Measurements from ENCODE around the gene TCTA.
"Not testable (repeated sequence)": the region's sequence is repeated elsewhere in the genome, so short reads cannot be mapped to it uniquely, and the experiment has no call there.

Gene TCTA, protein sequence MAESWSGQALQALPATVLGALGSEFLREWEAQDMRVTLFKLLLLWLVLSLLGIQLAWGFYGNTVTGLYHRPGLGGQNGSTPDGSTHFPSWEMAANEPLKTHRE

DNA sequence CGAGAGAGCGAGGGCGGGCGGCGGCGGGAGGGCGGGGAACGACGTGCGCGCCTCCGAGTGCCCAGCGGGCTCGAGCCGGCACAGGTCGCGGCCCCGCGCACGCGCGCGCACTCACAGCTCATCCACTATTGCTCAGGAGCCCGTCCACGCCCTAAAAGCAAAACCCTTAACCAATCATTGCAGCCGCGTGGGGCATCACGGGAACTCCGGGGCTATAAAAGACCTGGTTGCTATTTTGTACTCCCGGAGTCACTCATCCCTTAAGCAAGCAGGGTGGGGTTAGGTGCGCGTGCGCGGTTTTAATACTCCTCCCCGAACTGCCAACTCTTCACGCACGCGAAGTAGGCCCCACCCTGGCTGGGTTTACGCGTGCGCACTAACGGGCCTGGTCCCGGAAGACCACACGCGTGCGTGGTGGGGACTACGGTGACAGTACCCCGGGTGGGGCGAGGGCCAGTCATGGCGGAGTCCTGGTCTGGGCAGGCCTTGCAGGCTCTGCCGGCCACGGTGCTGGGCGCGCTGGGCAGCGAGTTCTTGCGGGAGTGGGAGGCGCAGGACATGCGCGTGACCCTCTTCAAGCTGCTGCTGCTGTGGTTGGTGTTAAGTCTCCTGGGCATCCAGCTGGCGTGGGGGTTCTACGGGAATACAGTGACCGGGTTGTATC is at the start of gene TCTA, which contains the start of gene RHOA:
TSS of gene TCTA (plus strand) at position 456 of the 664 bp plus-strand sequence. CDS start at position 460, 4 bp downstream.
TSS of gene RHOA (minus strand) at position 9 of the 664 bp plus-strand sequence. CDS start 36,387 bp downstream, outside the sequence.
- peak; percentile 99 for DNase-seq

DNA sequence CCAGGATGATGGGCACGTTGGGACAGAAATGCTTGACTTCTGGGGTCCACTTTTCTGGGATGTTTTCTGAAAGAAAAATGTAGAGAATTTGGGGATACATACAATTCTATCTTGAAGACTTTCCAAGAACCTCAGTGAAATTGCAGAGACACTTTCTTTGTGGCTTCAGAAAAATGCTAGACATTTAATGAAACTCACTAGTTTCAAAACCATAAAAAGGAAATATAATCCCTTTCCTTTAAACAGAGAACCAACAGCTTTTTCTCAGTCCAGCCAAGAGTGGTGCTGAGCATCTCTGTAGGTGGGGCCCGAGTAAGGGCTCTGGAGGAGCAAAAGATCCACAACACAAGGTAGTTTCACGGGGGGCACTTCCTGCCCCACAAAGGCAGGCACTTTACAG is 49.7 kb upstream of the TCTA start:
- no peak for DNase-seq

DNA sequence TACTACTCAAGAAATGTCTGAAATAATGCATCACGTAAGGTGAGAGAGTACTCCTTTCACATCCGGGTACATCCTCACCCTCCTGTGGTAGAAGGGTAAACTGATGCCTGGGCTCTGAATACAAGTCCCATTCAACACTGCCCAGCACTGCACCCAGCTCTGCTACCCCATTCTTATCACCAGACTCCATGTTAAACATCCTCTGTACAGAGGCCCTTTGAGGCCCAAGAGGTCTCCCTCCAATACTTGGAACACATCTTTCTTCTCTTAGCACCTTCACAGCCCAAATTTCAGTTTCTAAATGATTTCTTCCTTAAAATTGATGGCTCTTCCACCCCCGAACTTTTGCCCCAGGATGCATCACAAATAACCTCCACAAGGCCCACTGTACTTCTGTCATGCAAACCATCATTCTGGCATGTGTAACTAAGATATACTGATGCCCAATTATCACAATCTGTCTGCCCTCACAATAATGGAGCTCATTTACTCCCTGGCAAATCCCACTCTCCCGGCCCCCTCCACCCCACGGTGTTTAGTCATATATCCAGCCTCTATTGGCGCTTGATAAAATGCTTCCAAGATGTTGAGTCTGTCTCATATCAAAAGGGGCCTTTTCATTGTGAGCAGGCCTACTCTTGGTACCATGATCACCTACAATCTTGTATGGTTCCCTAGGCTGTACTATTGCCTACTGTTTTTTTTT is 41.5 kb upstream of the TCTA start:
- no peak for DNase-seq

DNA sequence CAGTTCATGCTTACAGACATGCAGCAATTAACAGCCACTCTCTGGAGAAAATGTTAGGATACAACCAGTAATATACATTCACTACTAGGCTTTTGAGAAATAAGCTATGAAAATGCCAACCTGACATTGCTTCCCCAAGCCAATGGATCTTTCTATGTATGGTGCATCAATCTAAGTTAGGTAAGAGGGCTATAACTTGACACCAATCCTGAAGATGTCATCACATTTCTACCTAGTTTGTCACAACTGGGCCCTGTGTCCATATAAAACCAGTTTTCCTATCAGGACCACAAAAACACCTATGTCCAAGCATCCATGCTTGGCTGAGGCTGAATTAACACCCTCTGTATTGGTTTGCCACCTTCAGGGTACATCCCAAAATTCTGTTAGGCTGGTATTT is 40.3 kb upstream of the TCTA start:
- DNase-seq: no peak

DNA sequence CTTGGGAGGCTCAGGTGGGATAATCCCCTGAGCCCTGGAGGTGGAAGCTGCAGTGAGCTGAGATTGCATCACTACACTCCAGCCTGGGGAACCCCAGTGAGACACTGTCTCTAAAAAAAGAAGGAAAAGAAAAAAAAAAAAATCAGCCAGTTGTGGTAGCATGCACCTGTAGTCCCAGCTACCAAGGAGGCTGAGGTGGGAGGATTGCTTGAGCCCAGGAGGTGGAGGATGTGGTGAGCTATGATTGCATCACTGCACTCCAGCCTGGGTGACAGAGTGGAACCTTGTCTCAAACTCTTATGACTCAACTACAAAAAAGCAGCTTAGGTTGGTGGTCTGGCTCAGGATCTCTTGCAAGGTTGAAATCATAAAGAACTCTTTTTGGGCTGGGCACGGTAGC is 34.7 kb upstream of the TCTA start:
- DNase-seq: no peak

DNA sequence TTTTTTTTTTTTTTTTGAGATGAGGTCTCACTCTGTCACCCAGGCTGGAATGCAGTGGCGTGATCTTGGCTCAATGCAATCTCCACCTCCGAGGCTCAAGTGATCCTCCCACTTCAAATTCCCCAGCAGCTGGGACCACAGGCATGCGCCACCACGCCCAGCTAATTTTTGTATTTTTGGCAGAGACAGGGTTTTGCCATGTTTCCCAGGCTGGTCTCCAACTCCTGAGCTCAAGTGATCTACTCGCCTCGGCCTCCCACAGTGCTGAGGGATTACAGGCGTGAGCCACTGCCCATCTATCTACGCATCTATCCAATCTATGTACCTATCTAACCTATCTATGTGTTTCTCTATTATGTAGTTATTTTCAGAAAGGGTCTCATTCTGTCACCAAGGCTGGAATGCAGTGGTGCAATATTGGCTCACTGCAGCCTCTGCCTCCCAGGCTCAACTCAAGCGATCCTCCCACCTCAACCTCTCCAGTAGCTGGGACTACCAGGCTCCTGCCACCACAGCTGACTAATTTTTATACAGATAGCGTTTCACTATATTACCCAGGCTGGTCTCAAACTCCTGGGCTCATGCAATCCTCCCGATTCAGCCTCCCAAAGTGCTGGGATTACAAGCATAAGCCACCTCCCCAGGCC is 33.9 kb upstream of the TCTA start:
- DNase-seq: peak; percentile 60

DNA sequence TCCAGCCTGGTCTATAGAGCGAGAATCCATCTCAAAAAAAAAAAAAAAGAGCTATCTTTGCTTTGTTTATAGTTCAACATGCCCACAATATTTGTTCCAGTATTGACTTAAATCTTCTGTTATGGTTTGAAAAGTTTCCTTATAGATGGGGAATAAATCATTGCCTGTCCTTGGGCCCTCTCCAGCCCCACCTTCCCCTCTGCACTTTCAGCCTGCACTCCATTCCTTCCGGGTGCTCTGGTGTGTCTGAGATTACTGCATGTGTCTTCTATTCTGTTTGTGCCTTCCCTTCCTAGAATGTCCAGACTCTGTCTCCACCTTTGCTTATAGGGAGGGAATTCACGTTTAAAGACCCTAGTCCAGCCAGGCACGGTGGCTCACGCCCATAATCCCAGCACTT is 28.8 kb upstream of the TCTA start:
- DNase-seq: no peak

DNA sequence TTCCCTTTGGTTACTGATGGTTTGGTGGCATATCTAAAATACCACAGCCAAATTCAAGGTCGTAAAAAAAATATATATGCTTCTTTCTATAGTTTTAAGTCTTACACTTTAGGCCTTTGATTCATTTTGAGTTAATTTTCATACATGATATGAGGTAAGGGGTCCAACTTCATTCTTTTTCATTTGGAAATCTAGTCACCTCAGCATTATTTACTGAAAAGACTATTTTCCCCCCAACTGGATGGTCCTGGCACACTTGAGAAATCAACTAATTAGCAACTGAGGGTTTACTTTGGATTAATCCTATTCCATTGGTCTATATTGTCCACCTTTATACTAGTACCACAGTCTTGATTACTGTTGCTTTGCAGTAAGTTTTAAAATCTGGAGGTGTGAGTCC is 26.6 kb upstream of the TCTA start:
- DNase-seq: no peak

DNA sequence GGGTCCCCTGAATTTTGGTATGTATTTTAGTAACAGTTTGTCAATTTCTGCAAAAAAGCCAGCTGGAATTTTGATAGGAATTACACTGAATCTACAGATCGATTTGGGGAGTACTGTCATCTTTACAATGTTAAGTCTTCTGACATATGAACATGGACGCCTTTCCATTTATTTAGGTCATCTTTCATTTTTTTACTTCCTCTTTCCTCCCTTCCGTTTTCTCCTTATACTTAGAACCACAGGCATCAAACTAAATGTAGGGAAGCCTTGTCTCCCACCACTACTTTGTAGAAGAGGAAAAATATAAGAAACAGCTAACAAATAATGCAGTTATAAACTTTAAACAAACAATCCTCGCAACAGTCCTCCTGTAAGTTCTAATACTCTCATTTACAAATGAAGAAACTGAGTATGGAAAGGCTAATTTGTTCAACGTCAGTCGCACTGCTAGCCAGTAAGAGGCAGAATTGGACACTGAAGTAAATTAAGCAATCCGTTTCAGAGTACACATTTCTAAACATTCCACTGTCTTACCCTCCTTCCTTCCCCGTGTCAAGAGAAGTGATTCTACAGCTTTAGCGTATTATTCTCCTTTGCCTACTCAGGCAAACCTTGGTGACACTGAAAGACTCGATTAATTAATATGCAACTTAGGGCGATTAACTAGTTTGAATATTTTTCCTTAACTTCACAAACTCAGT is 26.0 kb upstream of the TCTA start:
- no peak for DNase-seq

DNA sequence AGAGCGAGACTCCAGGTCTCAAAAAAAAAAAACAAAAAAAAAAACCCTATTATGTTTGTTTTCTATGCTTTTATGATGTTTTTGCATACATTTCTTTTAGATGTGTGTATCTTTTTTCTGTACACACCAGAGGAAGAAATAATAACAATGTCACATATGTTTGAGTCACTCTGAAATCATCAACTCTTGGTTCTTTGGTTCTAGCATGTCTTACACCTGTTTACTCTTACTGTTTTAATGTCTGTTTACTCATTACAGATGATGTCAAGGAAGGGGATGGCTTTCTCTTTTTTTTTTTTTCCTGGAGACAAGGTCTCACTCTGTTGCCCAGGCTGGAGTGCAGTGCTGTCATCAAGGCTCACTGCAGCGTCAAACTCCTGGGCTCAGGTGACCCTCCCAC is 24.5 kb upstream of the TCTA start:
- DNase-seq: no peak

DNA sequence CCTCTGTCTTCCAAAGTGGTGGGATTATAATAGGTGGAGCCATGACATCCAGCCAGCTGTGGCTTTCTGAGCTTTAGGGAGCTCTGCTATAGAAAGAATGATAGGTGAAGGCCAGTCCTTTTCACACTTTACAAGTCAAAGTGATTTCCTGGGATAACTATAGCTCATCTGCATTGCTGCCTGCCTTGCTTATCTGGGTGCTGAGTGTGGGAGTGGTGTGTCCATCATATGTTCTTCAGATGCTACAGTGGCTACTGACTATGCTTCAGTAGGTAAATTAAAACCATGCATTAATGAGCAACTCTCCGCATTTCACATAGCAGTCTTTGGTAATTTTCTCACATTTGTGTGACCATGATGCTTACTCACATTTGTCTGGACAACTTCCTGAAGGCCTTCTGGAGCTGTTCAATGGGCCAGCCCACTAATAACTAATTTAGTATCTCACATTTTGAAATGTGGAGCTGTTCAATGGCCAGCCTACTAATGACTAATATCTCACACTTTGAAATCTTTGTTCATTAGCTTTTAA is 23.9 kb upstream of the TCTA start:
- DNase-seq: no peak

DNA sequence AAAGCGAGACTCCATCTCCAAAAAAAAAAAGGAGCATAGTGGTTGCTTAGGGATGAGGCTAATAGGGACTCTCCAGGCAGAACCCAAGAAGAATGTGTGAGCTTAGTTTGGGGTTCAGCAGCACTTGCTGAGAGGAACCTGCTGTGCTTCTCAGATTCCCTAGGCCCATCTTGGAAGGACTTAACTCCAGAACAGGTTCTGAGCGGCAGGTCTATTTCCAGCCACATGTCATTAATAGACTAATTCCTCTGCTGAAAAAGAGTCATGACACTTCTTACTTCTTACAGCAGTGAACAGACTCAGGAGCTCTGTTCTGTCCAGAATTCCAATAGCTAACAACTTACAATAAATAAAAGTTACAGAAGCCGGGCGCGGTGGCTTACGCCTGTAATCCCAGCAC is 22.9 kb upstream of the TCTA start:
- DNase-seq: no peak

DNA sequence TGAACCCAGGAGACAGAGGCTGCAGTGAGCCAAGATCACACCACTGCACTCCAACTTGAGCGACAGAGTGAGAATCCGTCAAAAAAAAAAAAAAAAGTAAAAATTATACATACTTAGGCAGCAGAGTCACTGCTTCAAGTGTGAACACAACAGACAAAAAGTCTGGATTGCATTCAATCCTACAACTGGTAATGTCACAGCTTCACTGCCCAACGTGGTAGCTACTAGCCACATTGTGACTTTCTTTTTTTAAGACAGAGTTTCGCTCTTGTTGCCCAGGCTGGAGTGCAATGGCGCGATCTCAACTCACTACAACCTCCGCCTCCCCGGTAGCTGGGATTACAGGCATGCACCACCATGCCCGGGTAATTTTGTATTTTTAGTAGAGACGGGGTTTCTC is 20.9 kb upstream of the TCTA start:
- DNase-seq: not testable (repeated sequence)

DNA sequence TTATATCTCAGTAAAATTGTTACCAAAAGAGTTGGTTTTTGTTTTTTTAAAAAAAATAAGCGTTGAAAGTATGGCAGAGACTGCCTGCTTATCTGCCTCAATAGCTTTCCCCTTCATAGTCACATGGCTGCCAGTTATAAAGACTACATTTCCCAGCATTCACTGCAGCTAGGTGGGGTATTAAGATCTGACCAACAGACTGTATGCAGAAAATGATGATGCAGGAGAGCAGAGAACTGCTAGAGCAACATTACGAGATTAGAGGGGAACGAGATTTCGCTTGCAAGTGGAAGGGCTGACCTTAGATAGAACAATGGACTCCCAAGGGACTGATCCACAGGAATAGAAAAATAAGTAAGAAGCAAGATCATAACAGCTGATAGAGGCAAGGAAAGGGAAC is 14.8 kb upstream of the TCTA start:
- no peak for DNase-seq

DNA sequence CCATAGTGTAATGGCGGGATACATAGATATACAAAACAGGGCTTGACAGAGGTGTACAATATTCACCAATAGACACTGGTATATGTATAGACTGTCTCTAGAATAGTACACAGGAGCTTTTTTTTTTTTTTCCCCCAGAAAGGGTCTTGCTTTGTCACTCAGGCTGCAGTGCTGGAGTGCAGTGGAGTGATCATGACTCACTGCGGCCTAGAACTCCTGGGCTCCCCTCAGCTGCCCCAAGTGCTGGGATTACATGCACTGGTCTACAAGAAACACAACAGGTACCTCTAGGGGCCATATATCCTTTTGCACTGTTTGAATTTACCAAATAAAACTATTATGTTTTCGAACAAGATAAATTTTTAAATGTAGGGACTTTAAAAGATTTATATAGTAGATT is 12.8 kb upstream of the TCTA start:
- no peak for DNase-seq

DNA sequence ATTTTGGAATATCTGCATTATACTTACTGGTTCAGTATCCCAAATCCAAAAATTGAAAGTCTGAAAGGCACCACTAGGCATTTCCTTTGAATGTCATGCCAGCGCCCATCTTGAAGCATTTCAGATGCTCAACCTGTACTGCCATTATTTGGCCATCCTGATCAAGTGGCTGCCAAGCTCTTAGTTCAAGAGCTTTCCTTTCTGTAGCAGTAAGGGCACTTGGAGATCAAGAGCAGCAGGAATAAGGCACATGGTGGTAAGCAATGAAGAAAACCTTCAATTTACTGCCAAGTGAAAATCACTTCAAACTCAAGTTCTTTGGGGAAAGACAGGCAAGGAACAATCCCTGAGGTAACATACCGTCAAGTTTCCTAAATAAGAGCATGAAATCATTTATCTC is 10.5 kb upstream of the TCTA start:
- DNase-seq: no peak

DNA sequence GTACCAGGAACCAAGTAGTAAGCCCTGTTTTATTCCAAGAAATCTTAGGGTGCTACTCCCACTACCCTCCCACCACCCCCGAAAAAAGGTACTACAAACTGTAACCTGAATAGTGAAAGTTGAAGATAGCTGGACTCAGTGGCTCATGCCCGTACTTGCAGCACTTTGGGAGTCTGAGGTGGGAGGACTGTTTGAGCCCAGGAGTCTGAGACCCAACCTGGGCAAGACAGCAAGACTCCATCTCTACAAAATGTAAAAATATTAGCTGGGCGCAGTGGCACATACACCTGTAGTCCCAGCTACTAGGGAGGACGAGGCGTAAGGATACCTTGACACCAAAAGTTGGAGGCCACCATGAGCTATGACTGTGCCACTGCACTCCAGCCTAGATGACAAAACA is 8.3 kb upstream of the TCTA start:
- DNase-seq: no peak

DNA sequence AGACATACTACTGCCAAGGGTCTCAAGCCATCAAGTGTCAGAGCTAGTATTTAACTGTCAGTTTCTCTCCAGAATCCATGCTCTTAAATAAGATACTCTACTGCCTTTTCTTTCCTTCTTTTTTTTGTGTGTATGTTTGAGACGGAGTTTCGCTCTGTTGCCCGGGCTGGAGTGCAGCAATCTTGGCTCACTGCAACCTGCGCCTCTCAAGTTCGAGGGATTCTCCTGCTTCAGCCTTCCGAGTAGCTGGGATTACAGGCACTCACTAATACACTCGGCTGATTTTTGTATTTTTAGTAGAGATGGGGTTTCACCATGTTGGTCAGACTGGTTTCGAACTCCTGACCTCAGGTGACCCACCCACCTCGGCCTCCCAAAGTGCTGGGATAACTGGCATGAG is 6.7 kb upstream of the TCTA start:
- not testable (repeated sequence) for DNase-seq

DNA sequence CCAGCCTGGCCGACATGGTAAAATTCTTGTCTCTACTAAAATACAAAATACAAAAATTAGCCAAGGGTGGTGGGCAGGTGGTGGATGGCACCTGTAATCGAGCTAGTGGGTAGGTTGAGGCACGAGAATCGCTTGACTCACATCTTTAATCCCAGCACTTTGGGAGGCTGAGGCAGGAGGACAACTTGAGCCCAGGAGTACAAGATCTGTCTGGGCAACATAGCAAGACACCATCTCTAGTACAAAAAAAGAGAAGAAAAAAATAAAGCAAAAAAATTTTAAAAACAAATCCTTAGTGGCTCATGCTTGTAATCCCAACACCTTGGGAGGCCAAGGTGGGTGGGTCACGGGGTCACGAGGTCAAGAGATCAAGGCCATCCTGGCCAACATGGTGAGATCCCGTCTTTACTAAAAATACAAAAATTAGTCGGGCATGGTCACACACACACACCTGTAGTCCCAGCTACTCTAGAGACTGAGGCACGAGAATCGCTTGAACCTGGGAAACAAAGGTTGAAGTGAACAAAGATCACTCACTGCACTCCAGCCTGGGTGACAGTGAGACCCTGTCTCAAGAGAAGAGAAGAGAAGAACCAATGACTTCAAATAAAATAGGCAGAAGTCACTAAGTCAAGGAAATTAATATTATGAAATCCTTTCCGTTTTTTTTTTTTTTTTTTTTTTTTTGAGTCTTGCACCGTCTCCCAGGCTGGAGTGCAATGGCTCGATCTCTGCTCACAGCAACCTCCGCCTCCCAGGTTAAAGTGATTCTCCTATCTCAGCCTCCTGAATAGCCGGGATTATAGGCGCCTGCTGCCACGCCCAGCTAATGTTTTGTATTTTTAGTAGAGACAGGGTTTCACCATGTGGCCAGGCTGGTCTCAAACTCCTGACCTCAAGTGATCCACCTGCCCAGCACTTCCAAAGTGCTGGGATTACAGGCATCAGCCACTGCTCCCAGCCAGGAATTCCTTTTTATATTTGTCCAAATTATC is 5.4 kb upstream of the TCTA start:
- DNase-seq: no peak

DNA sequence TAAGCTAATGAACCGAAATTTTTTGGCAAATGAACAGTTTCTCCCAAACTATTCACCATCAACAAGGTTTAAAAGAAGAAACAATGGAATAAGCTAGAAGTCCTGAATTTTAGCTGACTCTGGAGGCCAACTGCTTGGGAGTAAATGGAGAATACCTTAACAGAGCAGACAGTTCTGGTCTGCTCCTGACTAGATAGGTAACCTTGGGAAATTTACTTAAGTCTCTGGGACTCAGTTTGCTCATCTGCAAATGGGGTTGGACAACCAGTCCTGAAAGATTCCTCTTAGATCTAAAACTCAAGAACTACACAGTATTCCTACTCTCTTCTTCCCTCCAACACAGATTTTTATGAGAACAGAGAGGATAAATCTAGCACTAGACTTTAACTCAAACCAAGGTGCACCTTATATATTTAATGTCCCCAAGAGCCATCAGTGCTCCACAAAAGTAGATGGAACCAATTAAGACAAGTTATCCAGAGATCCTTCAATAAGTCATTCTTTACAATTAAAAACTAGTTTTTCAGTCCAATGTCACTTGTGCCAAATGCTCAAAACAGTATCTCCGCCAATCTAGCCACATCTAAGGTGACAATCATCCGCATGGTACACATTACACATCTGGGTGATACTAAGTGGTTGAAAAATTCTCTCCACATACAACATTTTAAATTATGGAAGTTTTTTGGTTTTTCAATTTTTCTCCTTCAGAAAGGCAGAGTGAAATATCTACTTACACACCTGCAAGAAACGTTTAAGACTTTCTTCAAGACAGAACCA is 2.0 kb upstream of the TCTA start:
- no peak for DNase-seq
